Stimulated activated CD4-positive, alpha-beta T cell treated with anti-CD3 and anti-CD28 coated beads, Interleukin-4, amount 100 ng/mL, for 48 hours (primary cell): ENCODE measurements around the gene ANKFN1.

ENCODE experiments used
- DNase-seq, 2 donors: peaks; one replicate each; pipeline ENCODE4 v3.0.0-alpha.2; 2020; ENCODE audit warnings: low read depth in 2 of 2

ANKFN1 gene

DNA sequence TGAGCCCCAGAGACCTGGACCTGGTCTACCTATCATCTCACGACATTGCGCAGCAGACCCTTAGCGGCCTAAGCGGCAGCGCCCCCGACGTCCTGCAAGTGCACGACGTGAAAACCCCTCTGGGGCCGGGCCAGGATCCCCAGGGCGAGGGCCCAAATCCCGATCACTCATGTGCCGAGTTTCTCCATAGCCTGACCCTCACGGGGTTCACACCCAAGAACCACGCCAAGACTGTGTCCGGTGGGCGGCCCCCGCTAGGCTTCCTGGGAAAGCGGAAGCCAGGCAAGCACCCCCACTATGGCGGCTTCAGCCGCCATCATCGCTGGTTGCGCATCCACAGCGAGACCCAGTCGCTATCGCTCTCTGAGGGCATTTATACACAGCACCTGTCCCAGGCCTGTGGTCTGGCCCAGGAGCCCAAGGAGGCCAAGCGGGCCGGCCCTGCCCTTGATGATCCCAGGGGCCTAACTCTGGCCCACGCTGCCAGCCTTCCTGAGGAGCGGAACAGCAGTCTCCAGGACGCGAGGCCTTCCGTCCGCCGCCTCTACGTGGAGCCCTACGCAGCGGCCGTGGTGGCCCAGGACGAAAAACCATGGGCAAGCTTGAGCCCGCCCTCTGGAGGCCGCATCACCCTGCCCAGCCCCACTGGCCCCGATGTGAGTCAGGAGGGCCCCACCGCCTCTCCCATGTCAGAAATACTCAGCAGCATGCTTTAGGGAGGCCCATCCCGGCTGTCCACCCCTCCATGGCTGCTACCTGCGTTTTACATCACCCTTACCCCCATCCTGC, 357.5 kb downstream of the ANKFN1 start:
- no peak for DNase-seq

DNA sequence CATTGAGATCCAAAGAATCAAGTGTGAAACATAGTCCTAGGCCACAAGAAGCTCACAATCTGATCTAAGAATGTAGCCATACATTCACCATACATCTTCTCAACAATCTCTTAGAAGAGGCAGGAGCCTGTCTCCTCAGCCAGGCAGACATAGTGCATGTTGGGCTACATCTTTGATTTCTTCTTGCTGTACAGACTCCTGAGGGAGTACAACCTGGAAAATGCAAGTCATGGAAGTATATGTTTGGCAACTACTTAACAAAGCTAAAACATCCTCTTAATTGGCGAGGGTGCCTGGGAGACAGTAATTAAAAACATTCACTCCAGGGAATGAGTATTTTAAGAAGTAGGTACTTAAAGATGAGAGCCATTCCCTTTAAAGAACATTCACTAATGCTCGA, 361.0 kb downstream of the ANKFN1 start:
- DNase-seq = no peak

DNA sequence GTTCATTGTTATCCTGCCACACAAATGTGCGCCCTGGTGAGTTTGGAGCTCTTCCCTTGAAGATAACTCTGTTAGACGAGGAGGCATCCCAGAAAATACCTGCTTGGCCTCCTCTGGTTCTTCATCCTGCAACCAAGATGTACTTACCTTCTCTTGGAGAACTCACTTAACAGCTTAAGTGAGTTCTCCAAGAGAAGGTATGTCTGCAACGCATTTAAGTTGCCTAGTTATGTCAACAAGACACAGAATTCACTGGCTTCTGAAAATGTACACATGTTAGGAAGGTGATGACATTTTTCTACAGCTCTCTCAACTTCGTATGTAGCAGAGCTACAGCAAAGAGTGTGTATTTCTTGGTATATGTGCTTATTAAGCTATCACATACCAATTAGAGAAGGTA, 361.6 kb downstream of the ANKFN1 start:
- no peak for DNase-seq

DNA sequence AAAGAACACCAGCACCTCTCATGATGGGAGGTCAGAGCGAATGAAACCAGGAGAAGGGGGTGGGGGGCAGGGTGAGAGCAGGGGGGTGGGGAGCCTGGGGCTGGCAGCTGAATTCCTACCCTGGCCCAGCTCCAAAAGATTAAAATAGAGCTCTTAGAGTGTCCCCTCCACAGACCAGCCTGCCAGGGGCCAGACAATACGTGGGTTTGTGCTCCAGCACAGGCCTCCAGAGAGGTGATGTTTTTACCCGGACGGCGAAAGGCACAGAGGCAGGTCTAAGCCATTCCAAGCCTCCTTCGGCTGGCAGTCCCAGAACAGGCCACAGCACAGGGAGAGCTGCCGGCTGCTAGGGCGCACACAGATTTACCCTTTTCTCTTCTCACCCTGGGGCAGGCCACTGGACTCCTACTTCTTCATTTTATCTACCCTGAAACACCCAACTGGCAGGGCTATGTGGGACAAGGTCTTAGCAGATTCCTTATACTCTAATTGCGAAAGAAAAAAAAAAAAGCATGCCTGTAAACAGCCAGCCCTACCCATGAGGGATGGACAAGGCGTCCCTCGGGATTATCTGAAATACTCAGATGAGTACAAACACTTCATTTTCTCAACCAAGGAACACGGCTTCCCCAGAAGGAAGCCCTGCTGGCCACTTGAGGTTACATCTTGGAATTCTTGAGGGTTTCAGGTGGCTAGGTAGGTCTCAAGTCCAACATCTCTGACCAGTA, 368.3 kb downstream of the ANKFN1 start:
- no peak for DNase-seq

DNA sequence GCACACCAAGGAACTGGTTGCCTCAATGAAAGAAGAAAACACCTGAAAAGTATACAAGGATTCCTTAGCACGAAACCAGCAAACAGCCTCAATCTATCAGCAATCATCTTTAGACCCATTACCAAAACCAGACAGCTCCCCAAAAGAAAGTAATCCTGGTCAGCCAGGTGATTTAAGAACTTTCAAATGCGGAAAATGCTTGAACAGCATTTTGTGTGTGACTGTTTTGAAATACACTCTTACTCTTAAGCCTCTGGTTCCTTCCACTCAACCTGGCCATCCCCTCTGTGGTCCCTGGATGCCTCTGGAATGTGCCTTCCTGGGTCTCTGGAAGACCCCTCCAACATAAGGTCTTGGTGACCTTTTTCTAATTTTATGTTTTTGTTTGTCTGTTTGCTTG, 369.8 kb downstream of the ANKFN1 start:
- no peak for DNase-seq

DNA sequence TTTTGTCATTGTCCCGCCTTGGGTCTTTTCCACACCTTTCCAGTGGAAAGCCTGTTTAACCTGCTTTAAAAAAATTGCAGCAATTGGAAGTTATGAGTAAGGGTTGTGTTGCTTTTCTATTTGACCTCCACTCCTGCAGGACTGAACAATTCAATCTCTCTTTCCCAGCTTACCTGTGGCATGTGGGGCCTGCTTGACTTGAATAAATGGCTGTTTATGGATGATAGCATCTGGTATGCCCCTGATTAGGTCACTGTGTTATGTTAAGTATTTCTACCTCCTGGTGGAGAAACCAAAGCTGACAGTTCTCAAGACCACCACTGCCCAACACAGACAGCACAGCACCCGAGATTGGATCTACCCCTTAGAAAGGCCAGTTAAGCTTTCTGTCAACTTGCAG, 375.4 kb downstream of the ANKFN1 start:
- DNase-seq = no peak

DNA sequence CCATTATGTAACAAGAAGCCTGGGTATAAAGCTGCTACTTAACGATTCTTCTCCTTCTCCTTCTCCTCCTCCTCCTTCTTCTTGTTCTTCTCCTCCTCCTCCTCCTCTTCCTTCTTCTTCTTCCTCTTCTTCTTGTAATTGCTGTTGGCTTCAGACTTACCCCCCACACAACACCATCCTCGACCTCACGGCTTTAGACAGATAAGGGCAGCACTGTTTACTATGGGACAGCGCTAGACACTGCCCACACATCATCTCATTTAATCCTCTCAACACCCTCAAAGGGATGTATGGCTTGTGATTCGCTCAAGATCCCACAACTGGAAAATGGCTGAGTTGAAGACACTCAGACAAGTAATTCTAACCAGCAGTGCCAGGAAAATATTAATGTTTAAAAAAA, 379.7 kb downstream of the ANKFN1 start:
- DNase-seq = no peak

DNA sequence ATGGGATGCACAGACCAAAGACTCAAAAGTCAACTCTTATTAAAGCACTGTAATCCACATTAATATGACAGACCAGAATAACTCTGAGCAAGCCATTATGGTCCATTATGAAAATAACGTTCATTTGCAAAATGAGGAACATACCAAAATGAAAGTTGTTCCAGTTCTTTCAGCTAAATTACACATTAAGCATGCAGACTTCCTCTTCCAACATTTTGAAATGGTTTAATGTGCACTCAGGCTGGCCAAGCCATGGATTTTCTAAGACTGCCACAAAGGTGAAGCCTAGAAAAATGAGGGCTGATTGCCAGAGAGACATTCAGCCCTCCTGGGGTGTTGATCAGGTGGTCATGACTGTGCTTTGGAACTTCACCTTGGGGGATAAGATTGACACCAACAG, 383.5 kb downstream of the ANKFN1 start:
- no peak for DNase-seq

DNA sequence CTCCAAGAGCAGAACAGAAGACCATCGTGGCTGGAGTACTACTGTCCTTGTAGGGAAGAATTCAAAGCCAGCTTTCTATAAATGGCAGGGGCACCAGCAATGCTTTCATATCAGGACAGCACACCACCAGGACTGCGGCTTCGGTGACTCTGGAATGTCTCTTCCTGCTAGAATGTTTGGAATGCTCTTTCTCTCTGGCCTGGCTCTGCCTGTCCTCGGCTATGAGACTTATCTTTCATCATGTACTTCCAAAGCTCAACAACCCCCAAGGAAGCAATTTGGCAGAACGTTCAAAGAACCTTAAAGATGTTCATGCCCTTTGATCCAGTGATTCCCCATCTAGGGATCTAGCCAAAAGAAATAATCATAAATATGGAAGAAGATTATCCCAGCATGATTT, 387.6 kb downstream of the ANKFN1 start:
- DNase-seq = no peak

DNA sequence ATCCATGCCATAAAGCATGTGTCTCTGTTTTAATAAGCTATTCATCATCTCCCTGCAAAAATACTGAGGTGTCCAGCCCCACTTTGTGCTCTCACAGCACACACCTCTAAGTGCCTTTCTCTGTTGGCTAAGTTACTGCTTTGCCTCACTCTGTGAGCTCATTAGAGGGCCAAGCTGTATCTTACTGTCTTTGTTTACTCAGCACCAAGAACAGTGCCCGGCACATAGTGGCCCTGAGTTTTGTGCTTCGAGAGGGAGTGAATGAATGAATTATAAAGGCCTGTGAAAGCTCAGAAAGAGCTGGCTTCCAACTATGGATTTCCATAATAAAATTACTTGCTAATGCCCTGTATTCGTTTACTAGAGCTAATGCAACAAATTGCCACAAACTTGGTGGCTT, 390.0 kb downstream of the ANKFN1 start:
- no peak for DNase-seq

DNA sequence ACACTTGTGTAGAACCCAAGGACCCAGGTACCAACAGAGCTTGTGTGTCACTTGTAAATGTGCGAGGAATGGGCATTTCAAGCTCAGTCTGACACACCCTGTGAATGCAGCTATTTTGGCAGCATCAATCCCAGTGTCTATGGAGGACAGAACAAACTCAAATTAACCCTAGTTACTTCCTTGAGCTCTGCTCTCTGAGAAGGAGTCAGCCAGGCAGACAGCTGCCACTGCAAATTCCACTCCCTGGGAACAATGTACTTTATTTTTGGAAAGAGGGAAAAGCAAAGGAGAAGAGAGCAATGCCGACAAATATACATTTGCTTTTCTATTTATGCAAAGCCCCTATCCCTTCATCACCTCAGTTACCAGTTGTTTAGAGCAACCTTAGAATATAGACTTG, 391.8 kb downstream of the ANKFN1 start:
- no peak for DNase-seq

DNA sequence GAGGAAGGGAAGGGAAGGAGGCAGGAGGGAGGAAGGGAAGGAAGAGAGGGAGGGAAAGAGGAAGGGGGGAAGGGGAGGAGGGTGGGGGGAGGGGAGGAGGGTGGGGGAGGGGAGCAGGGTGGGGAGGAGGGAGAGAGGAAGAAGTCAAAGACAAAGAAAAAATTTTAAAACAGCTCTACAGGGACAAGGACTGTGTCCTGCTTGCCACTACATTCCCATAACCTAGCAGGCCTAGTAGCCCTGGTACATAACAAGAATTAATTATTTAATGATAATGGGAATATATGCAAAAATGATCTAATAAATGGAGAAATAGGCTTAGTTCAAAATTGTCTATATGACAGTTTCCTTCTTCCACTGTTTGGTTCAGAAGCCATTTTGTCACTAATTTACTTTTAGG, 392.7 kb downstream of the ANKFN1 start:
- no peak for DNase-seq

DNA sequence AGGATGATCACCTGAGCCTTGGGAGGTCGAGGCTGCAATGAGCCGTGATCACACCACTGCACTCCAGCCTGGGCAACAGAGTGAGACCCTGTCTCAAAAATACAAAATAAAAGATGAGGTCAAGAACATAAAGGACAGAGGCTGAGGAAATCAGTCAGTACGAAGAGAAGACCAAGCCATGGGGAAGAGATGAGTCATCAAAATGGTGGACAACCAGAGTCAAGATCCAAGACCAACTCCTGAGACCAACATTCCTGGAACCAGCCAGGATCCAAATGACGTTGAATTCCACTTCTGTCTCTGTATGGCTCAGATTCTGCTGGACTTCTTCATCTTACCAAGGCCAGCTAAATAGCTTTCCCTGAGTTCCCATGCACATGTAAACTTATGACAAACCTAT, 395.4 kb downstream of the ANKFN1 start:
- DNase-seq = no peak

DNA sequence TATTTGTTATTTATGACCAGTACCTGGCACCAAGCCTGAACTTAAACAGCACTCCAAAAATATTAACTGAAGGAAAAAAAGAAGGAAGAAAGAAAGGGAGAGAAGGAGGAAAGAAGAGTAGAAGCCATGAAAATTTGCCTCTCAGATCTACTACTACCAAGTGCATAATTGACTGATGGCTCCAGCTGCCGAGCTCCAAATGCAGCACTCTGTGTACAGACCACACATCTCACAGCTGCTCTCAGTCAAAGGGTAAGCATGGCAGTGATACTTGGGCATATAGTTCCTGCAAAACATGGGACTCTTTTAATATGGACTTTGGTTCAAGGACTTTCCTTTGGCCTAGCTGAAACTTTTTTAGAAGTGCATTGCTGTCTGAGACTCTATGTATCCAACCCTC, 396.2 kb downstream of the ANKFN1 start:
- DNase-seq = no peak

DNA sequence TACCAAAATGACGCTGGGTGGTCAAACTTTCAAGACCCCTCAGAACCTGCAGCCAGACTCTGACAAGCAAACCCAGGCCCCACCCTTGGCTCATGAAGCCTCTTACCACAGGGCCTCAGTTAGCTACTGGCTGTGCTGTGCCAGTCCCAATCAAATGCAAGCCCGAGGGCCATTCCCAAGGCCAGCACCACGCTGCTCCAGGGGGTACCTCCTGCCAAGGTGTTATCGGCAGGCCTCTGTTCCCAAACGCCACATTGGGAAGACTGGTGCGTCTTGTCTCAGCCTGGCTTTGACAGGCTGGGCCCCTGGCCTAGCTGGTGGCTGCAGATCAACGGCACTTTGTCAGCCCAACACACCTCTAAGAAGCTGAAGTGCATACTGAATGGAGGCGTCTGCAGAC, 404.4 kb downstream of the ANKFN1 start:
- DNase-seq = no peak

DNA sequence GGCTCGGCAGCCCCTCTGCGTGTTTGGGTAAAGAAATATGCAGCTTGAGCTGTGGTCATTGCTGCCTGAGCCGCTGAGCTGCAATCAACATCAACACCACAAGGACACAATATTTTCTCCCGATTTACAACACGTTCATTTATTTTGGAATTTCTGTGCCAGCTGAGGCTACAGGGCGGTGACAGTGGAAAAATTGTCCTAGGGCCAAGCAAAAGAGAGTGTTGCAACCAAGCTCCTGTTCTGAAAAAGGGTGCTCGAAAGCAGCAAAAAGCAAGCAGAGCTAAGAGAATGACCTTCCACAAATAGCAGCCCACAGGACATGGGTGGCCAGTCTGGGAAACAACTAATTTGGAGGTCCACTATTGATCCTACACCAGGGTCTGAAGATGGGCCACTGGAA, 404.8 kb downstream of the ANKFN1 start:
- DNase-seq = no peak
